H1 (cell line): ENCODE measurements around the gene NSL1. TPM values are rescaled to one million over a fixed set of nuclear protein-coding genes. Genes with fewer than 3 reads are reported as not detected.

ENCODE experiments used
- CTCF ChIA-PET: fragments of 300-600 bp; sonication (Branson Sonifier 250); formaldehyde crosslinking; loops from one replicate; lab custom pipeline; 2021; ENCODE audit not compliant: partially characterized antibody; lab: Charles Lee
- POLR2A ChIA-PET: fragments of 300-600 bp; sonication (Branson Sonifier 250); formaldehyde crosslinking; loops from one replicate; lab custom pipeline; 2021; ENCODE audit warnings: inconsistent platforms; ENCODE audit not compliant: partially characterized antibody; lab: Charles Lee
- DNase-seq, 2 experiments: peaks; one replicate each; pipeline versions ENCODE4 v3.0.0 to v3.0.0-alpha.2; 2010 to 2022; ENCODE audit warnings: low spot score in 2 of 2, low read depth in 1 of 2, mixed read lengths in 1 of 2
- FAIRE-seq: peaks from 2 replicates; lab custom pipeline; 2011; peaks lifted over from hg19 to GRCh38; lab: Jason Lieb, UNC
- H2AFZ ChIP-seq: 2 replicates; pipeline ENCODE4 v1.8.1; 2012; ENCODE audit warnings: low read length, inconsistent platforms
- H2AK5ac ChIP-seq: 2 replicates; pipeline ENCODE4 v1.6.1; 2013; ENCODE audit warnings: low read depth, low read length
- H2BK120ac ChIP-seq: replicated peaks from 2 replicates; pipeline ENCODE3; 2013; ENCODE audit warnings: low read depth, low read length, inconsistent platforms
- H2BK12ac ChIP-seq: 2 replicates; pipeline ENCODE4 v1.6.1; 2013; ENCODE audit warnings: low read depth, low read length
- H2BK15ac ChIP-seq: 2 replicates; pipeline ENCODE4 v1.6.1; 2013; ENCODE audit warnings: low read length
- H2BK20ac ChIP-seq: 2 replicates; pipeline ENCODE4 v1.6.1; 2013; ENCODE audit warnings: low read length
- H2BK5ac ChIP-seq: 2 replicates; pipeline ENCODE4 v1.6.1; 2013; ENCODE audit warnings: low read depth, low read length
- H3K14ac ChIP-seq: 2 replicates; pipeline ENCODE4 v1.6.1; 2013; ENCODE audit warnings: inconsistent platforms; ENCODE audit not compliant: insufficient read length
- H3K18ac ChIP-seq: 2 replicates; pipeline ENCODE4 v1.6.1; 2013; ENCODE audit warnings: low read length; ENCODE audit errors: extremely low read depth
- H3K23ac ChIP-seq: 2 replicates; pipeline ENCODE4 v1.6.1; 2013; ENCODE audit warnings: inconsistent platforms; ENCODE audit not compliant: insufficient read length
- H3K23me2 ChIP-seq: 2 replicates; pipeline ENCODE4 v1.6.1; 2013; ENCODE audit warnings: low read depth, low read length
- H3K27ac ChIP-seq: 2 replicates; pipeline ENCODE4 v1.6.1; 2011; ENCODE audit warnings: low read depth, low read length, inconsistent platforms
- H3K27me3 ChIP-seq, 4 experiments: replicated peaks in 1 of 4; 1 replicate in 1 of 4; 2 replicates in 3 of 4; pipeline versions ENCODE4 v1.6.1 to v1.8.1; 2011 to 2013; ENCODE audit warnings: low read length in 3 of 4, mild to moderate bottlenecking in 3 of 4, inconsistent platforms in 2 of 4, mixed read lengths in 2 of 4, moderate library complexity in 1 of 4; ENCODE audit not compliant: control insufficient read depth in 3 of 4, insufficient read depth in 3 of 4; ENCODE audit errors: extremely low read depth in 1 of 4
- H3K36me3 ChIP-seq, 4 experiments: 2 replicates each; pipeline versions ENCODE4 v1.6.1 to v1.8.1; 2011 to 2013; ENCODE audit warnings: mild to moderate bottlenecking in 4 of 4, low read length in 3 of 4, moderate library complexity in 2 of 4, control low read depth in 1 of 4, inconsistent platforms in 1 of 4; ENCODE audit not compliant: insufficient read depth in 4 of 4, control insufficient read depth in 2 of 4
- H3K4ac ChIP-seq: replicated peaks from 2 replicates; pipeline ENCODE3; 2013; ENCODE audit warnings: low read length, low read depth, mixed read lengths, inconsistent platforms; ENCODE audit not compliant: insufficient read length
- H3K4me1 ChIP-seq, 4 experiments: replicated peaks in 1 of 4; 1 replicate in 1 of 4; 2 replicates in 3 of 4; pipeline versions ENCODE4 v1.6.1 to v1.8.1; 2011 to 2013; ENCODE audit warnings: low read length in 3 of 4, inconsistent platforms in 2 of 4, mixed read lengths in 1 of 4; ENCODE audit not compliant: insufficient read depth in 4 of 4, control insufficient read depth in 3 of 4
- H3K4me2 ChIP-seq, 2 experiments: 2 replicates each; pipeline versions ENCODE4 v1.6.1 to v1.8.1; 2011 to 2013; ENCODE audit warnings: low read depth in 2 of 2, low read length in 2 of 2, control low read depth in 1 of 2, inconsistent platforms in 1 of 2, mild to moderate bottlenecking in 1 of 2; ENCODE audit not compliant: insufficient read depth in 1 of 2
- H3K4me3 ChIP-seq, 4 experiments: fragments of 200-600, 300-600 bp in 1 of 4; sonication (generic), shearing (Covaris generic), sonication (Bioruptor Twin) in 1 of 4; 2 replicates each; pipeline versions ENCODE4 v1.5.1 to v1.8.1; 2011 to 2016; ENCODE audit warnings: low read length in 4 of 4, low read depth in 3 of 4, control low read depth in 2 of 4, inconsistent platforms in 2 of 4, mild to moderate bottlenecking in 2 of 4, mixed read lengths in 1 of 4, moderate library complexity in 1 of 4; ENCODE audit not compliant: insufficient read depth in 2 of 4; ENCODE audit errors: extremely low read depth in 1 of 4
- H3K56ac ChIP-seq: replicated peaks from 2 replicates; pipeline ENCODE3; 2013; ENCODE audit warnings: low read depth, mild to moderate bottlenecking, mixed read lengths, low read length, inconsistent platforms; ENCODE audit not compliant: insufficient read length
- H3K79me1 ChIP-seq: 2 replicates; pipeline ENCODE4 v1.6.1; 2013; ENCODE audit warnings: low read depth, low read length, control low read depth
- H3K79me2 ChIP-seq, 2 experiments: 2 replicates each; pipeline versions ENCODE4 v1.6.1 to v1.8.1; 2012 to 2013; ENCODE audit warnings: low read length in 2 of 2, mild to moderate bottlenecking in 2 of 2, inconsistent platforms in 1 of 2; ENCODE audit not compliant: insufficient read depth in 2 of 2, control insufficient read depth in 1 of 2
- H3K9ac ChIP-seq, 4 experiments: replicated peaks in 1 of 4; 1 replicate in 1 of 4; 2 replicates in 3 of 4; pipeline versions ENCODE4 v1.6.1 to v1.8.1; 2011 to 2013; ENCODE audit warnings: low read depth in 3 of 4, low read length in 3 of 4, control low read depth in 2 of 4, mild to moderate bottlenecking in 2 of 4, moderate library complexity in 2 of 4, inconsistent platforms in 1 of 4; ENCODE audit errors: extremely low read depth in 1 of 4
- H3K9me3 ChIP-seq, 2 experiments: 2 replicates each; pipeline versions ENCODE4 v1.6.1 to v1.8.1; 2012 to 2013; ENCODE audit warnings: mild to moderate bottlenecking in 2 of 2, moderate library complexity in 2 of 2, control low read depth in 1 of 2, inconsistent platforms in 1 of 2, low read depth in 1 of 2, low read length in 1 of 2, mixed read lengths in 1 of 2; ENCODE audit not compliant: insufficient read depth in 2 of 2
- H4K20me1 ChIP-seq, 2 experiments: replicated peaks in 1 of 2; 2 replicates each; pipeline versions ENCODE3 to v1.8.1; 2011 to 2013; ENCODE audit warnings: inconsistent platforms in 2 of 2, low read length in 2 of 2, mild to moderate bottlenecking in 1 of 2; ENCODE audit not compliant: insufficient read depth in 2 of 2, control insufficient read depth in 1 of 2
- H4K5ac ChIP-seq: 2 replicates; pipeline ENCODE4 v1.6.1; 2013; ENCODE audit warnings: low read length, low read depth, mixed read lengths, inconsistent platforms; ENCODE audit not compliant: insufficient read length
- H4K8ac ChIP-seq: 2 replicates; pipeline ENCODE4 v1.8.0; 2013; ENCODE audit warnings: mild to moderate bottlenecking, moderate library complexity, low read length, inconsistent platforms; ENCODE audit not compliant: insufficient read depth; ENCODE audit errors: extremely low read depth
- H4K91ac ChIP-seq: replicated peaks from 2 replicates; pipeline ENCODE3; 2013; ENCODE audit warnings: low read length, mixed read lengths, inconsistent platforms; ENCODE audit not compliant: insufficient read length
- ASH2L ChIP-seq: fragments of 200-600, 300-600 bp; sonication (generic); IDR thresholded peaks from one replicate; pipeline ENCODE4 v1.7.1; 2017; ENCODE audit warnings: low read length
- CTBP2 ChIP-seq: IDR thresholded peaks from 2 replicates; pipeline ENCODE4 v1.7.0; 2011; ENCODE audit warnings: borderline replicate concordance, mild to moderate bottlenecking, moderate library complexity, mixed read lengths, low read length; ENCODE audit not compliant: insufficient read depth, insufficient read length
- GTF2F1 ChIP-seq: IDR thresholded peaks from 2 replicates; pipeline ENCODE4 v1.6.1; 2012; ENCODE audit warnings: low read depth, low read length, improper control_type of control experiment, borderline replicate concordance
- HDAC2 ChIP-seq, 2 experiments: fragments of 300-600 bp in 1 of 2; sonication (generic) in 1 of 2; IDR thresholded peaks; 2 replicates each; pipeline ENCODE4 v1.6.1; 2011 to 2012; ENCODE audit warnings: low read depth in 2 of 2, low read length in 2 of 2, mild to moderate bottlenecking in 2 of 2, moderate library complexity in 2 of 2, borderline replicate concordance in 1 of 2, inconsistent platforms in 1 of 2
- KDM5A ChIP-seq: fragments of 200-600 bp; IDR thresholded peaks from 2 replicates; pipeline ENCODE4 v1.7.1; 2012; ENCODE audit warnings: mild to moderate bottlenecking, low read length, inconsistent platforms, mixed read lengths
- MAX ChIP-seq: IDR thresholded peaks from 2 replicates; pipeline ENCODE4 v1.6.1; 2012; ENCODE audit warnings: inconsistent platforms
- NANOG ChIP-seq: IDR thresholded peaks from 2 replicates; pipeline ENCODE4 v1.6.1; 2011; ENCODE audit warnings: low read length, low read depth, mild to moderate bottlenecking, inconsistent platforms; ENCODE audit not compliant: insufficient read depth, poor library complexity, severe bottlenecking
- POLR2A ChIP-seq, 2 experiments: IDR thresholded peaks; 1 replicate in 1 of 2; 2 replicates in 1 of 2; pipeline ENCODE4 v1.6.1; 2011; ENCODE audit warnings: low read depth in 2 of 2, low read length in 2 of 2, mild to moderate bottlenecking in 2 of 2; ENCODE audit errors: control extremely low read depth in 1 of 2
- RXRA ChIP-seq: IDR thresholded peaks from 2 replicates; pipeline ENCODE4 v1.6.1; 2011; ENCODE audit warnings: low read depth, mild to moderate bottlenecking, low read length, moderate library complexity; ENCODE audit not compliant: insufficient read depth
- SIRT6 ChIP-seq: IDR thresholded peaks from one replicate; pipeline ENCODE4 v1.7.1; 2012; ENCODE audit warnings: low read length, inconsistent platforms
- TBP ChIP-seq: IDR thresholded peaks from 2 replicates; pipeline ENCODE4 v1.6.1; 2011; ENCODE audit warnings: low read depth, low read length, improper control_type of control experiment
- WGBS, 2 experiments: shearing (Covaris generic) in 1 of 2; methylation state at CpG; one replicate each; pipeline versions ENCODE4 v1.1.6 to v1.1.7; 2013 to 2015; ENCODE audit warnings: low lambda C conversion rate in 2 of 2, mixed read lengths in 2 of 2, inconsistent platforms in 1 of 2, low coverage in 1 of 2, missing lambda C conversion rate in 1 of 2; ENCODE audit not compliant: insufficient replicate concordance in 2 of 2, insufficient coverage in 1 of 2, insufficient read length in 1 of 2; ENCODE audit errors: extremely low coverage in 1 of 2, missing lambda C conversion rate in 1 of 2; 5-methylcytosine and 5-hydroxymethylcytosine counted together
- polyA plus RNA-seq, 7 experiments: library from polyadenylated mRNA; depleted of rRNA in 3 of 7; stranded (reverse) in 5 of 7; unstranded in 2 of 7; fragments of >200 nt in 5 of 7; fragments of 200-250 nt in 2 of 7; gene quantifications; 1 replicate in 5 of 7; 2 replicates in 1 of 7; 4 replicates in 1 of 7; pipeline versions ENCODE4 v1.2.1 to v1.2.3, GENCODE V29; 2011 to 2013; ENCODE audit warnings: missing spikeins in 2 of 7, mixed read lengths in 2 of 7
- total RNA-seq: library from RNA; stranded (reverse); fragmentation: NEBNext Ultra II Directional; extraction: Animal tissue kit (Norgen Biotek cat#: 25700); gene quantifications from 2 replicates; pipeline ENCODE4 v1.2.1, GENCODE V29; 2021
- TF ChIP-seq, protein P1 (sequence below): IDR thresholded peaks from 2 replicates; pipeline ENCODE4 v1.6.1; 2012; ENCODE audit warnings: inconsistent platforms

The NSL1 gene
- total and polyA plus RNA-seq, 2 of the 8 experiments (the other 6 are each of a cell fraction or from before 2014, with no cell fraction given) = 25.4 to 51.7 TPM

GRCh38 chr1:212820969-212821368 is 29.4 kb upstream of the NSL1 start:
- no peak overlapping the region for H3K9ac ChIP-seq
- ChIA-PET POLR2A (interaction anchor here (0.9 to 1.8 kb wide), 2 partner anchors 10 to 23 kb away, joined by 3 to 4 read pairs; no protein-coding TSS in a partner anchor), CTCF (interaction anchor here (0.9 to 1.2 kb wide), 3 partner anchors 17 to 174 kb away, joined by 3 read pairs; no protein-coding TSS in a partner anchor)
- H3K4me2 ChIP-seq = no peak overlapping the region
- H4K5ac ChIP-seq = no peak overlapping the region
- H3K56ac ChIP-seq = no peak overlapping the region
- no peaks in the 10 kb centered on the region for H3K79me1 ChIP-seq
- H2BK12ac ChIP-seq = no peak overlapping the region
- no peak overlapping the region for H3K23ac ChIP-seq
- no peak overlapping the region for H3K27ac ChIP-seq
- H3K4ac ChIP-seq = no peak overlapping the region
- no peak overlapping the region for H3K18ac ChIP-seq
- H3K36me3 ChIP-seq = no peaks in the 10 kb centered on the region; a peak in 2 of 8 replicates
- H3K79me2 ChIP-seq = no peaks in the 10 kb centered on the region
- WGBS, 2 experiments = 96% methylated on average over 2 of the region's 2 CpGs; no CpG with 5 or more reads in 1 of the 2 experiments
- H2BK15ac ChIP-seq = no peak overlapping the region
- DNase-seq (no peak), FAIRE-seq (no peak)
- H3K9me3 ChIP-seq = no peaks in the 10 kb centered on the region
- no peak overlapping the region for H2AK5ac ChIP-seq
- no peak overlapping the region for H4K91ac ChIP-seq
- H2BK120ac ChIP-seq = no peak overlapping the region
- peaks cover 0 to 2% (median 0%) of the 10 kb centered on the region in 4 experiments; a peak in 1 of 7 replicates for H3K4me1 ChIP-seq
- no peak overlapping the region for H4K8ac ChIP-seq
- no peak overlapping the region for H2BK5ac ChIP-seq
- H4K20me1 ChIP-seq = no peaks in the 10 kb centered on the region
- H3K4me3 ChIP-seq = no peak overlapping the region
- no peaks in the 10 kb centered on the region for H3K23me2 ChIP-seq
- no peaks in the 10 kb centered on the region for H3K27me3 ChIP-seq
- H3K14ac ChIP-seq = no peak overlapping the region
- no peak overlapping the region for H2AFZ ChIP-seq
- no peak overlapping the region for H2BK20ac ChIP-seq
- TF ChIP-seq NANOG = no peak
- TF ChIP-seq, protein P1, sequence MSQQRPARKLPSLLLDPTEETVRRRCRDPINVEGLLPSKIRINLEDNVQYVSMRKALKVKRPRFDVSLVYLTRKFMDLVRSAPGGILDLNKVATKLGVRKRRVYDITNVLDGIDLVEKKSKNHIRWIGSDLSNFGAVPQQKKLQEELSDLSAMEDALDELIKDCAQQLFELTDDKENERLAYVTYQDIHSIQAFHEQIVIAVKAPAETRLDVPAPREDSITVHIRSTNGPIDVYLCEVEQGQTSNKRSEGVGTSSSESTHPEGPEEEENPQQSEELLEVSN = no peak
- no peak for TF ChIP-seq TBP
- TF ChIP-seq HDAC2 (IDR thresholded peaks at IDR 0.05; ENCODE audit: borderline replicate concordance in 1 of 2, low read depth in 2 of 2, low read length in 2 of 2) = no peak
- no peak for TF ChIP-seq MAX
- TF ChIP-seq SIRT6 = no peak
- no peak for TF ChIP-seq POLR2A (IDR thresholded peaks at IDR 0.05; ENCODE audit: control extremely low read depth in 1 of 2, low read depth in 2 of 2, low read length in 2 of 2)
- TF ChIP-seq KDM5A = no peak
- no peak for TF ChIP-seq GTF2F1
- no peak for TF ChIP-seq RXRA
- TF ChIP-seq CTBP2 = no peak
- no peak for TF ChIP-seq ASH2L
